ENCODE results near the gene SKAP1.

GRCh38 chr17:48453447-48453846, 23.4 kb upstream of the SKAP1 start:
- TF ChIP-seq, protein P1, sequence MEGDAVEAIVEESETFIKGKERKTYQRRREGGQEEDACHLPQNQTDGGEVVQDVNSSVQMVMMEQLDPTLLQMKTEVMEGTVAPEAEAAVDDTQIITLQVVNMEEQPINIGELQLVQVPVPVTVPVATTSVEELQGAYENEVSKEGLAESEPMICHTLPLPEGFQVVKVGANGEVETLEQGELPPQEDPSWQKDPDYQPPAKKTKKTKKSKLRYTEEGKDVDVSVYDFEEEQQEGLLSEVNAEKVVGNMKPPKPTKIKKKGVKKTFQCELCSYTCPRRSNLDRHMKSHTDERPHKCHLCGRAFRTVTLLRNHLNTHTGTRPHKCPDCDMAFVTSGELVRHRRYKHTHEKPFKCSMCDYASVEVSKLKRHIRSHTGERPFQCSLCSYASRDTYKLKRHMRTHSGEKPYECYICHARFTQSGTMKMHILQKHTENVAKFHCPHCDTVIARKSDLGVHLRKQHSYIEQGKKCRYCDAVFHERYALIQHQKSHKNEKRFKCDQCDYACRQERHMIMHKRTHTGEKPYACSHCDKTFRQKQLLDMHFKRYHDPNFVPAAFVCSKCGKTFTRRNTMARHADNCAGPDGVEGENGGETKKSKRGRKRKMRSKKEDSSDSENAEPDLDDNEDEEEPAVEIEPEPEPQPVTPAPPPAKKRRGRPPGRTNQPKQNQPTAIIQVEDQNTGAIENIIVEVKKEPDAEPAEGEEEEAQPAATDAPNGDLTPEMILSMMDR (IDR thresholded peaks at IDR 0.05 in 8 of 11, conservative IDR thresholded peaks at IDR 0.05 in 3 of 11), result no peak
- TF ChIP-seq POLR2A (IDR thresholded peaks at IDR 0.05), result no peak
- TF ChIP-seq POLR2AphosphoS5 (IDR thresholded peaks at IDR 0.05), result no peak
